Kidney tubule cell (primary cell): ENCODE results near the gene RIIAD1.
"Not testable (repeated sequence)": the region's sequence is repeated elsewhere in the genome, so short reads cannot be mapped to it uniquely, and the experiment has no call there.

Source experiments
- DNase-seq: peaks from one replicate; pipeline ENCODE4 v3.0.0-alpha.2; 2018; ENCODE audit warnings: low spot score

RIIAD1 gene

GRCh38 chr1:151720974-151721787 is at the start of gene RIIAD1:
Gene RIIAD1, plus strand, starts transcription at chr1:151721522. Its CDS starts 15 bp downstream, at chr1:151721537.
- peak; percentile 14 for DNase-seq

GRCh38 chr1:151673407-151673806 is 47.9 kb upstream of the RIIAD1 start:
- no peak for DNase-seq

GRCh38 chr1:151680391-151680790 is 40.9 kb upstream of the RIIAD1 start:
- DNase-seq, result peak; percentile 55

- DNase-seq, result peak; percentile 92
Measured at GRCh38 chr1:151680826-151681225, 40.5 kb upstream of the RIIAD1 start.

- DNase-seq, result no peak
Measured at GRCh38 chr1:151681923-151682322, 39.4 kb upstream of the RIIAD1 start.

- not testable (repeated sequence) for DNase-seq
Measured at GRCh38 chr1:151682901-151683300, 38.4 kb upstream of the RIIAD1 start.

GRCh38 chr1:151684128-151684527 is 37.2 kb upstream of the RIIAD1 start:
- no peak for DNase-seq

- no peak for DNase-seq
Measured at GRCh38 chr1:151686561-151686960, 34.8 kb upstream of the RIIAD1 start.

- no peak for DNase-seq
Measured at GRCh38 chr1:151689494-151689893, 31.8 kb upstream of the RIIAD1 start.

- DNase-seq, result no peak
Measured at GRCh38 chr1:151692226-151692625, 29.1 kb upstream of the RIIAD1 start.

- peak; percentile 47 for DNase-seq
Measured at GRCh38 chr1:151693057-151693651, 28.2 kb upstream of the RIIAD1 start.

- no peak for DNase-seq
Measured at GRCh38 chr1:151701515-151701914, 19.8 kb upstream of the RIIAD1 start.

GRCh38 chr1:151702936-151703335 is 18.4 kb upstream of the RIIAD1 start:
- no peak for DNase-seq

- DNase-seq, result no peak
Measured at GRCh38 chr1:151703813-151704212, 17.5 kb upstream of the RIIAD1 start.

- no peak for DNase-seq
Measured at GRCh38 chr1:151704246-151704645, 17.1 kb upstream of the RIIAD1 start.

- DNase-seq, result no peak
Measured at GRCh38 chr1:151705146-151705545, 16.2 kb upstream of the RIIAD1 start.

- DNase-seq, result no peak
Measured at GRCh38 chr1:151705753-151706463, 15.4 kb upstream of the RIIAD1 start.

- DNase-seq, result no peak
Measured at GRCh38 chr1:151706464-151707415, 14.6 kb upstream of the RIIAD1 start.

GRCh38 chr1:151707541-151708065 is 13.7 kb upstream of the RIIAD1 start:
- no peak for DNase-seq

GRCh38 chr1:151708891-151709290 is 12.4 kb upstream of the RIIAD1 start:
- DNase-seq, result no peak

- peak; percentile 38 for DNase-seq
Measured at GRCh38 chr1:151710187-151710840, 11.0 kb upstream of the RIIAD1 start.
